Measurements from ENCODE around the gene AGBL4.
A peak's percentile ranks its signal among the peaks of the same experiment; 100 is the strongest.

DNA sequence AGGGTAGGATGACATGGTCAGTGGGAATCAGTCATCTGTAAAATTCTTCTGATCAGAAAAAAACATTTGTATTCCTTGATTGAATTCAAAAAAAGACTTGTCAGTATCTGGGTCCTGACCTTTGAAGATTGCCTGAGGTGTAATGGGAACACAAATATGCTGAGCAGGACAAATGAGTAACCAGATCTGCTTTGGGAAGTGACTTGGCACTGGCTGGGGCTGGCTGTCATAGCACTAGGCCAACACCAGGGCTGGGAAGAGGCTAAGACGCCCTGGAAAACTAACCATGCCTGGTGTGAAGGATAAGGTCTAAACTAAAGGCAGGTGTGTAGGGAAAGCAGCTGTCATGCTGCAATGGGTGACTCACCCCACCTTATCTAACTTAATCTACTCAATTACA lies 794.2 kb downstream of the AGBL4 start:
- TF ChIP-seq, protein P1, sequence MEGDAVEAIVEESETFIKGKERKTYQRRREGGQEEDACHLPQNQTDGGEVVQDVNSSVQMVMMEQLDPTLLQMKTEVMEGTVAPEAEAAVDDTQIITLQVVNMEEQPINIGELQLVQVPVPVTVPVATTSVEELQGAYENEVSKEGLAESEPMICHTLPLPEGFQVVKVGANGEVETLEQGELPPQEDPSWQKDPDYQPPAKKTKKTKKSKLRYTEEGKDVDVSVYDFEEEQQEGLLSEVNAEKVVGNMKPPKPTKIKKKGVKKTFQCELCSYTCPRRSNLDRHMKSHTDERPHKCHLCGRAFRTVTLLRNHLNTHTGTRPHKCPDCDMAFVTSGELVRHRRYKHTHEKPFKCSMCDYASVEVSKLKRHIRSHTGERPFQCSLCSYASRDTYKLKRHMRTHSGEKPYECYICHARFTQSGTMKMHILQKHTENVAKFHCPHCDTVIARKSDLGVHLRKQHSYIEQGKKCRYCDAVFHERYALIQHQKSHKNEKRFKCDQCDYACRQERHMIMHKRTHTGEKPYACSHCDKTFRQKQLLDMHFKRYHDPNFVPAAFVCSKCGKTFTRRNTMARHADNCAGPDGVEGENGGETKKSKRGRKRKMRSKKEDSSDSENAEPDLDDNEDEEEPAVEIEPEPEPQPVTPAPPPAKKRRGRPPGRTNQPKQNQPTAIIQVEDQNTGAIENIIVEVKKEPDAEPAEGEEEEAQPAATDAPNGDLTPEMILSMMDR (IDR thresholded peaks at IDR 0.05), result peak; percentile 34
- TF ChIP-seq ZFX (IDR thresholded peaks at IDR 0.05; ENCODE audit: borderline replicate concordance), result no peak

Data from 22Rv1 (cell line).